ENCODE results near the gene CMAS. TPM values are rescaled to one million over a fixed set of nuclear protein-coding genes. Genes with fewer than 3 reads are reported as not detected.
A peak's percentile ranks its signal among the peaks of the same experiment; 100 is the strongest.

Gene CMAS
- total RNA-seq, 6 experiments from 2014 or later: 20.8 to 44.1 (median 27.6) TPM

DNA sequence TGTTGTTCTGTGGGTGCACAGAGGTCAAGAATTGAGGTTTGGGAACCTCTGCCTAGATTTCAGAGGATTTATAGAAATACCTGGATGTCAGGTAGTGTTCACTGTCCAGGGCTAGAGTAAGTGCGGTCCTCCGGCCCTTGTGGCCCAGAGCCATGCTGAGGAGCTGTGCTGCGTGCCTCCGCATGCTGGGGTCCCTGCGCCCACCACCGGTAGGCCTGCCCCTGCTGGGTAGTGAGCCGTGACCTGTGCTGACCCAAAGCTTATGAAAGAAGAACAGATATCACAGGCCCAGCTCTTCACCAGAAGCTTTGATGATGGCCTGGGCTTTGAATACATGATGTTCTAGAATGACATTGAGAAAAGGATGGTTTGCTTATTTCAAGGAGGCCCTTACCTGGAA lies 37.8 kb upstream of the CMAS start:
- no peaks in the 10 kb centered on the region for H3K4me1 ChIP-seq
- no peak overlapping the region for H3K27ac ChIP-seq
- ATAC-seq (peak in 1 of 4 donors; percentile 29), DNase-seq (no peak)
- no peak overlapping the region for H3K4me3 ChIP-seq
- no peaks in the 10 kb centered on the region for H3K36me3 ChIP-seq
- intact Hi-C loops (cut with DNase I): no loop called here
- H3K27me3 ChIP-seq: no peaks in the 10 kb centered on the region
- TF ChIP-seq, protein P1, sequence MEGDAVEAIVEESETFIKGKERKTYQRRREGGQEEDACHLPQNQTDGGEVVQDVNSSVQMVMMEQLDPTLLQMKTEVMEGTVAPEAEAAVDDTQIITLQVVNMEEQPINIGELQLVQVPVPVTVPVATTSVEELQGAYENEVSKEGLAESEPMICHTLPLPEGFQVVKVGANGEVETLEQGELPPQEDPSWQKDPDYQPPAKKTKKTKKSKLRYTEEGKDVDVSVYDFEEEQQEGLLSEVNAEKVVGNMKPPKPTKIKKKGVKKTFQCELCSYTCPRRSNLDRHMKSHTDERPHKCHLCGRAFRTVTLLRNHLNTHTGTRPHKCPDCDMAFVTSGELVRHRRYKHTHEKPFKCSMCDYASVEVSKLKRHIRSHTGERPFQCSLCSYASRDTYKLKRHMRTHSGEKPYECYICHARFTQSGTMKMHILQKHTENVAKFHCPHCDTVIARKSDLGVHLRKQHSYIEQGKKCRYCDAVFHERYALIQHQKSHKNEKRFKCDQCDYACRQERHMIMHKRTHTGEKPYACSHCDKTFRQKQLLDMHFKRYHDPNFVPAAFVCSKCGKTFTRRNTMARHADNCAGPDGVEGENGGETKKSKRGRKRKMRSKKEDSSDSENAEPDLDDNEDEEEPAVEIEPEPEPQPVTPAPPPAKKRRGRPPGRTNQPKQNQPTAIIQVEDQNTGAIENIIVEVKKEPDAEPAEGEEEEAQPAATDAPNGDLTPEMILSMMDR (IDR thresholded peaks at IDR 0.05): no peak
- TF ChIP-seq POLR2A (IDR thresholded peaks at IDR 0.05): no peak
- 86% methylated on average over 5 of the region's 7 CpGs for WGBS (ENCODE audit: insufficient coverage, low coverage, low lambda C conversion rate, missing lambda C conversion rate)
- no peaks in the 10 kb centered on the region for H3K9me3 ChIP-seq

DNA sequence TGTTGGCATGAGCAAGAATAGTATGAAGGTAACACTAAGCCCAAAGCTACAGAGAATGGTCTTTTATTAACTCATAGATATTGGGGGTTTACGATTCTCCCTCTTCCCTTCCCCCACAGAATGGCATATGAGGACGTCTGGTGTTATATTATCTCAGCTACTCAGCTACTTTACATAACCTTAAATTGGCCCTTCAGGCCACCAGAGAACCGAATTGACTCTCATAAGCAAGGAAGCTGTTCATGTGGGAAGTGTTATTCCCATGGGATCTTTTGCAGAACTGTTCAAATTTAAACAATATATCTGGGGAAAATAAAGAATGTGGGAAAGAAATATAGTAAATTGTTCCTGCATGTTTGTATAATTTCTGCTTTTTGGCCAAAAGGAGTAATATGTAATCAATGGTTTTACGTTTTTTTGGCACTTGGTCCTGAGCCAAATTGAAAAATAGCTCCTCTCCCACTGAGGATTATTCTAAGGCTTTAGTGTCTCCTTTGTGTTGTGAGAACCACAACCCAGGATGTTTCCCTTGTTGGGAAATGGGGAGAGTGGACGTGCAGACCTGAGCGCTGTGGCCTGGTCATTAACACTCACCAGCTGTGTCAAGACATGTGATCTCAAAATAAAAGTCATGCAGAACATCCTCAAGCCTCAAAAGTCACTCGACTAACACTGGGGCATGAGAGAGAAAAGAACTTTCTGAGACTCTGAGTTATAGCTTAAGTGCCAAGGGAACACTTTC lies 31.8 kb upstream of the CMAS start:
- DNase-seq (peak in 1 of 3 donors; percentile 33), ATAC-seq (peak; percentile 11 to 83 (median 42))
- WGBS (ENCODE audit: insufficient coverage, low coverage, low lambda C conversion rate, missing lambda C conversion rate): 61% methylated on average over 7 of the region's 7 CpGs
- H3K4me1 ChIP-seq: no peaks in the 10 kb centered on the region
- no peaks in the 10 kb centered on the region for H3K27me3 ChIP-seq
- H3K9me3 ChIP-seq: no peaks in the 10 kb centered on the region
- intact Hi-C loops (cut with DNase I): no loop called here
- H3K36me3 ChIP-seq: no peaks in the 10 kb centered on the region
- no peak overlapping the region for H3K4me3 ChIP-seq
- TF ChIP-seq, protein P1 (IDR thresholded peaks at IDR 0.05): no peak
- TF ChIP-seq POLR2A (IDR thresholded peaks at IDR 0.05): no peak
- H3K27ac ChIP-seq: peak overlapping the region in 2 of 3 donors; percentile 5 to 26

DNA sequence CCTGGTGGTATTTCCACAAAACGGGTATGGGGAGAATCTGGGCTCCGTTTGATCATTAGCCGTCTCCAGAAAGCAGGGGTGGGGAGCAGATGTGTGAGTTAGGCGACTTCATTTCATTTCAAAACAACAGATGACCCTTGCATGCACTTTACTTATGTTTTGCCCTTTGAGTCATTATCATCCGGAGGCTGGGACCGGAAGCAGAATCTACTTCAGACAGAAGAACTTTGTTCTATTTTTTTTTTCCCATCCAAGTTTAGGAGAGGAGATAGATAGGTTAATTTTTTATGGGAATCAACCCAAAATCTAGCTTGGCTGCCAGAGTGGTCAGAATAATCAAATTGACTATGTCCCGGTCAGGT lies 31.3 kb upstream of the CMAS start:
- Histone ChIP-seq H3K27me3 (no peaks in the 10 kb centered on the region), H3K9me3 (no peaks in the 10 kb centered on the region), H3K4me1 (no peaks in the 10 kb centered on the region), H3K27ac (peak overlapping the region in 2 of 3 donors; percentile 5 to 26), H3K36me3 (no peaks in the 10 kb centered on the region), H3K4me3 (no peak overlapping the region)
- DNase-seq (no peak), ATAC-seq (peak; percentile 26 to 79 (median 44))
- intact Hi-C loops (cut with DNase I): no loop called here
- TF ChIP-seq POLR2A (IDR thresholded peaks at IDR 0.05): no peak
- TF ChIP-seq, protein P1 (IDR thresholded peaks at IDR 0.05): no peak
- 54% methylated on average over 7 of the region's 7 CpGs for WGBS (ENCODE audit: insufficient coverage, low coverage, low lambda C conversion rate, missing lambda C conversion rate)

DNA sequence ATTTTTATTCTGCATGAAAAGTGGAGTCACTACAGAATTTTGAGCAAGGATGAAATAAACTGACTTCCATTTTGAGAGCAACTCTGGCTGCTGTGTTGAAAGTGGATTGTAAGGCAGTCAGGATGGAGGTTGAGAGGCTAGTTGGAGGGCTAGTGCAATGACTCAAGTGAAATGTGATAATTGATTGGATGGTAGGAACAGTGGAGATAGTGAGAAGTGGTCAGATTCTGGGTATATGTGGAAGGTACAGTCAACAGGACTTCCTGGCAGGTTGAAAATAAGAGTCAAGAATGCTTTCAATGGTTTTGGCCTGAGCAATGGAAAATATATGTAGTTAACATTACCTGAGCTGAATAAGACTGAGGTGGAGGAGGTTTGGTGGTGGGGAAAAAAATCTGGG lies 29.0 kb upstream of the CMAS start:
- intact Hi-C loops (cut with DNase I): no loop called here
- Histone ChIP-seq H3K4me1 (no peaks in the 10 kb centered on the region), H3K4me3 (no peak overlapping the region), H3K9me3 (no peaks in the 10 kb centered on the region), H3K27me3 (no peaks in the 10 kb centered on the region), H3K27ac (no peak overlapping the region), H3K36me3 (no peaks in the 10 kb centered on the region)
- DNase-seq (no peak), ATAC-seq (no peak)
- TF ChIP-seq, protein P1 (IDR thresholded peaks at IDR 0.05): no peak
- TF ChIP-seq POLR2A (IDR thresholded peaks at IDR 0.05): no peak
